ENCODE data around the gene LITAFD.
A peak's percentile ranks its signal among the peaks of the same experiment; 100 is the strongest.

The LITAFD gene

GRCh38 chr16:8923199-8923598, 41.0 kb downstream of the LITAFD start:
- DNase-seq (ENCODE audit: low spot score), result no peak
- in situ Hi-C loops (cut with MboI; ENCODE audit: low sequenced_read_pairs, unreplicated experiment), result no loop called here
- TF ChIP-seq CTCF (IDR thresholded peaks at IDR 0.05; ENCODE audit: borderline replicate concordance, control extremely low read depth, extremely low read depth, insufficient read depth, missing control alignments), result no peak

DNA sequence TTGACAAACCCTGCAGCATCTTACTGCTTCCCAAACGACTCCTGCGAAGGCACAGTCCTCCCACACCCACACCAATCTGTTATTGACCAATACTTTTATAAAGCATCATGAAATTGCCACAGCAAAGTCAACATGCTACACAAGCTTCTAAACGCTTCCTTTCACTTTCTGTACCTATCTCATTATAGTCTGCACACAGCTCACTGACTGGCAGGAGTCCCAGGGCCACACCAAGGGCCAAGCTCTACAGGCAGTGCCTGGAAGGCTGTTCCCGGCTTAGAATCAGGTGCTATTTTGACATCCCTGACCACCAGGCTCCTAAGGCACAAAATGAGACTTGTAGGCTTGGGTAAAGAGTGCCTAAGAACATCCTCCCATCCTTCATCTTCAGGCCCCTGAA, 42.1 kb downstream of the LITAFD start:
- in situ Hi-C loops (cut with MboI; ENCODE audit: low sequenced_read_pairs, unreplicated experiment), result no loop called here
- DNase-seq (ENCODE audit: low spot score), result peak; percentile 47
- TF ChIP-seq CTCF (IDR thresholded peaks at IDR 0.05; ENCODE audit: borderline replicate concordance, control extremely low read depth, extremely low read depth, insufficient read depth, missing control alignments), result no peak

DNA sequence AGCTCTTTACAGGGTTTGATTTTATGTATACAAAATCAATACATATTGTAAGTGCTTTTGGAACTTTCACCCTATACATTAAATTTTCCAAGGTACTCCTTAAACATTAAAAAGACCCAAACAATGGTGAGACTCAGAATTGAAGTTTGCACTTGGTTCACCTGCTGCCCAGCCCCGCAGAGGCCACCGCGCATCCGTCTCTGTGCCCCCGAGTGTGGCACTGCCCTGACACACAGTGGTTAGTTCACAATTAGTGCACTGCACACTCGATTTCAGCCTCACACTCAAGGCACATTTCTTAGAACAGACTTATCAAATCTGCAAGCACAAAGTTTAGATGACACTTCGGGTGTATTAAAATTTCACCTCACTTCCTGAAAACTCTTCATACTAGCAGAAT, 43.3 kb downstream of the LITAFD start:
- in situ Hi-C loops (cut with MboI; ENCODE audit: low sequenced_read_pairs, unreplicated experiment), result no loop called here
- TF ChIP-seq CTCF (IDR thresholded peaks at IDR 0.05; ENCODE audit: borderline replicate concordance, control extremely low read depth, extremely low read depth, insufficient read depth, missing control alignments), result no peak
- DNase-seq (ENCODE audit: low spot score), result no peak

DNA sequence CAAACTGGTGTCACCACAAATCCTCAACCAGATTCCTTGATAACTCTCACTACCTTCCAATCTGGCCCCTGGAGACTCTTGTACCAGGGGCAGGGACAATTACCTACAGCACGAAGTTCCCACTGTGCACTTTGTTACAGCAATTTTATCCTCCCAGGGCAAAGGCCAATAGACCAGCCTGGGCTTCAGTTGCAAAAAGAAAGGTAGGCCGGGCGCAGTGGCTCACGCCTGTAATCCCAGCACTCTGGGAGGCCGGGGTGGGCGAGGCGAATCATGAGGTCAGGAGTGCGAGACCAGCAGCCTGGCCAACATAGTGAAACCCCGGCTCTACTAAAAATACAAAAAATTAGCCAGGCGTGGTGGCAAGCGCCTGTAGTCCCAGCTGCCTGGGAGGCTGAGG, 44.7 kb downstream of the LITAFD start:
- in situ Hi-C loops (cut with MboI; ENCODE audit: low sequenced_read_pairs, unreplicated experiment), result no loop called here
- DNase-seq (ENCODE audit: low spot score), result no peak
- no peak for TF ChIP-seq CTCF (IDR thresholded peaks at IDR 0.05; ENCODE audit: borderline replicate concordance, control extremely low read depth, extremely low read depth, insufficient read depth, missing control alignments)

DNA sequence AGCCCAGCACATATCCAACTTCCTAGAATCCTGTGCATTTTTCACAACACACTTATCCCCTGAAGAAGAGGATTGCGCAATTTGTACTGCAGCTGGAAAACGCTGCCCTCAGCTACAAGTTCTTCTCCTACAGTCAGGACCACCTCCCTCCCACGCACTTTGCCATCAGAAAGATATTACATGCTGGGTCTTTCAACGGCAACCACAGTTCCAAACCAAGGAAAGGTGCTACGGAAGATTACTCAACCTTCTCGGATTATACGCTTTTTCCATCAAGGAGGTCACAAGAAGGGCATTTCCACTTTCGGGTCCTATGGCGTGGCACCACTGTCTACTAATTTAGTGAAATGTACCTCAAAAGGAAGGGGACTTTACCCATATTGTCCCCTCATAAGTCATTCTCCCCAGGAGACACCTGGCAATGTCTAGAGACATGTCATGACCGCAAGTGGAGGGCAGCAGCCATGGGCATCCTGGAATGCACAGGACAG, 46.4 kb downstream of the LITAFD start:
- in situ Hi-C loops (cut with MboI; ENCODE audit: low sequenced_read_pairs, unreplicated experiment), result no loop called here
- DNase-seq (ENCODE audit: low spot score), result peak; percentile 44
- no peak for TF ChIP-seq CTCF (IDR thresholded peaks at IDR 0.05; ENCODE audit: borderline replicate concordance, control extremely low read depth, extremely low read depth, insufficient read depth, missing control alignments)

GRCh38 chr16:8929086-8929748, 47.1 kb downstream of the LITAFD start:
- in situ Hi-C loops (cut with MboI; ENCODE audit: low sequenced_read_pairs, unreplicated experiment), result no loop called here
- TF ChIP-seq CTCF (IDR thresholded peaks at IDR 0.05; ENCODE audit: borderline replicate concordance, control extremely low read depth, extremely low read depth, insufficient read depth, missing control alignments), result no peak
- DNase-seq (ENCODE audit: low spot score), result no peak
